CD4-positive, alpha-beta T cell (primary cell): Measurements from ENCODE around the gene LLGL2. TPM values are rescaled to one million over a fixed set of nuclear protein-coding genes. Genes with fewer than 3 reads are reported as not detected.

Source experiments
- ATAC-seq: fragments of 200-7000 bp; cut with Tn5 transposase; one replicate; pipeline ENCODE4 v1.10.0; 2022; ENCODE audit warnings: mild to moderate bottlenecking; ENCODE audit not compliant: poor library complexity
- CTCF ChIA-PET: fragments of 350-600 bp; sonication (Branson Sonifier 250); formaldehyde crosslinking; loops from one replicate; lab custom pipeline; 2021; ENCODE audit warnings: antibody characterized with exemption, inconsistent platforms; lab: Charles Lee
- POLR2A ChIA-PET: fragments of 350-600 bp; sonication (Branson Sonifier 250); formaldehyde crosslinking; loops from one replicate; lab custom pipeline; 2021; ENCODE audit warnings: antibody characterized with exemption, inconsistent platforms; lab: Charles Lee
- DNase-seq, 14 experiments: peaks; one replicate each; pipeline ENCODE4 v3.0.0-alpha.2; 2013 to 2020; ENCODE audit warnings: mixed read lengths in 2 of 14
- H3K27ac ChIP-seq, 2 donors: one replicate each; pipeline versions ENCODE4 v1.5.1 to v1.7.0; 2013; ENCODE audit warnings: low read length in 2 of 2, low read depth in 1 of 2, mild to moderate bottlenecking in 1 of 2
- H3K27me3 ChIP-seq, 2 experiments: 1 replicate in 1 of 2; 2 replicates in 1 of 2; pipeline versions ENCODE4 v1.6.1 to v1.7.0; 2013; ENCODE audit warnings: low read length in 2 of 2, control low read depth in 1 of 2, mild to moderate bottlenecking in 1 of 2, moderate library complexity in 1 of 2; ENCODE audit not compliant: insufficient read depth in 2 of 2, control insufficient read depth in 1 of 2
- H3K36me3 ChIP-seq: one replicate; pipeline ENCODE4 v1.6.1; 2013; ENCODE audit warnings: low read length, control low read depth; ENCODE audit not compliant: insufficient read depth
- H3K4me1 ChIP-seq: one replicate; pipeline ENCODE4 v1.6.1; 2013; ENCODE audit warnings: low read length, control low read depth; ENCODE audit not compliant: insufficient read depth
- H3K4me3 ChIP-seq: one replicate; pipeline ENCODE4 v1.5.1; 2013; ENCODE audit warnings: mild to moderate bottlenecking, low read length, moderate library complexity
- H3K9me3 ChIP-seq, 2 experiments: 1 replicate in 1 of 2; 2 replicates in 1 of 2; pipeline versions ENCODE4 v1.6.1 to v1.7.0; 2013; ENCODE audit warnings: low read length in 2 of 2, mild to moderate bottlenecking in 2 of 2, control low read depth in 1 of 2, moderate library complexity in 1 of 2; ENCODE audit not compliant: control insufficient read depth in 1 of 2, insufficient read depth in 1 of 2
- H3K27ac Mint-ChIP-seq: one replicate; pipeline ENCODE4 v1.8.0; 2020; ENCODE audit warnings: mixed read lengths
- H3K27me3 Mint-ChIP-seq: one replicate; pipeline ENCODE4 v1.8.0; 2021; ENCODE audit warnings: mixed read lengths
- H3K36me3 Mint-ChIP-seq: one replicate; pipeline ENCODE4 v1.8.0; 2021; ENCODE audit warnings: low read depth, mixed read lengths
- H3K4me1 Mint-ChIP-seq: one replicate; pipeline ENCODE4 v1.8.0; 2021; ENCODE audit warnings: low read depth, mixed read lengths
- H3K4me3 Mint-ChIP-seq: one replicate; pipeline ENCODE4 v1.8.0; 2020; ENCODE audit warnings: mild to moderate bottlenecking, mixed read lengths
- H3K9me3 Mint-ChIP-seq: one replicate; pipeline ENCODE4 v1.8.0; 2020; ENCODE audit warnings: mixed read lengths
- intact Hi-C, 2 experiments: fragments of 100-400 bp; cut with DNase I in 1 of 2; cut with micrococcal nuclease in 1 of 2; formaldehyde crosslinking; loops; one replicate each; pipeline versions ENCODE4 v1.15.1 to v1.9.0; 2023 to 2025; cut with DNase I, micrococcal nuclease
- total RNA-seq, 174 experiments: library from RNA in 2 of 174; stranded (reverse) in 2 of 174; gene quantifications; one replicate each; pipeline ENCODE4 v1.2.3 and lab custom pipeline; 2021 to 2026
- TF ChIP-seq, protein P1 (sequence below): fragments of 200-600 bp; IDR thresholded peaks from one replicate; pipeline ENCODE4 v1.8.0; 2022; ENCODE audit warnings: antibody characterized with exemption, mild to moderate bottlenecking

The LLGL2 gene
- total RNA-seq, 2 experiments from 2014 or later, result 31.2 to 34.2 TPM

DNA sequence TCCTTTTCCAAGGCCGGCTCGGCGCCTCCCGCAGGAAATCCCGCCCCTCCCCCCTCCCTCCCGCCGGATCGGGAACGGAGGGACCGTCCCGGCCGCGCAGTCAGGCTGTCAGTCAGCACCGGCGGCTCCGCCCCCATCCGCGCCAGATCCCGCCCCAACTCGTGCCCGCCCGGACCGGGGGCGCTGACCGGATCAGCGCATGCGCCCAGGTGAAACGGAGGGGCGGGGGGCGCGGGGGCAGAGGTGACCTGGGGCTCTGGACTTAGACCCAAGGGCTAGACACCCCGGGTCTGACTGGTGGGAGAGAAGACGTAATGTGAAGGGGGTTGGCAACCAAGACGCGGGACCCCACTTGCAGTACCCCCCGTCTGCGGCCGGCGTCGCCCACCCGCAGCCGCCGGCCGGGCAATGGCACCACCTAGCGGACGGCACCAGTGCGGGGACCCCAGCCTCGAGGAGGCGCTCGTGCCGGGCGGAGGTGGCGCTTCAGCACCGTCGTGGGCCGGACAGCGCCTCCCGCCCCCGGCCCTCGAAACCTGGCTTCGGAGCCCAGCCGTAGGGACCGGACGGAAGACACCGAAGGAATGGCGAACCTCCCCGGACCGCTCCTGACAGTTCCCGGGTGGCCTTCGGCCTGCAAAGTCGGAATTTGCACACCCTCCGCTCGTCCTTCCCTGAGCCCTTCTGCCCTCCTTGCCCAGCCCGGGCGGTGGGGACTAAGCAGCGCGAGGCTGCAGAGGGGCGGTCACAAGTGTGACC lies 9.8 kb upstream of the LLGL2 start, which contains the start of gene CASKIN2:
TSS of gene CASKIN2 (minus strand) at position 42 of the 759 bp plus-strand sequence. CDS start 1,733 bp downstream, outside the sequence.
- intact Hi-C loops, result loop anchor here (1.0 to 2.0 kb wide), 8 partner anchors 10 to 227 kb away; partner anchors contain the start of genes GRB2 (in 1 of the 2), LLGL2 (in 1 of the 2), SLC25A19 (in 1 of the 2) and TMEM94 (in 1 of the 2)
- H3K27me3 Mint-ChIP-seq, result no peaks in the 10 kb centered on the region
- H3K36me3 Mint-ChIP-seq, result peaks cover 24% of the 10 kb centered on the region
- Histone ChIP-seq H3K27me3 (peaks cover 9 to 10% of the 10 kb centered on the region in 2 experiments), H3K27ac (no peak within 1 kb of the TSS), H3K4me3 (peak within 1 kb of the TSS; percentile 80), H3K9me3 (peaks cover 0 to 4% of the 10 kb centered on the region in 2 experiments), H3K36me3 (peaks cover 13% of the 10 kb centered on the region), H3K4me1 (peaks cover 44% of the 10 kb centered on the region)
- H3K4me1 Mint-ChIP-seq, result peaks cover 27% of the 10 kb centered on the region
- H3K27ac Mint-ChIP-seq, result peak within 1 kb of the TSS; percentile 47
- H3K4me3 Mint-ChIP-seq, result peak within 1 kb of the TSS; percentile 86
- CTCF ChIA-PET, result interaction anchor here (0.8 to 2.1 kb wide), 9 partner anchors 9 to 246 kb away, joined by 3 to 26 read pairs (median 4); partner anchors contain the start of genes GRB2, LLGL2, MIF4GD and SLC25A19
- DNase-seq (peak; percentile 49 to 89 (median 64)), ATAC-seq (peak; percentile 52)
- POLR2A ChIA-PET, result interaction anchor here (0.6 to 3.1 kb wide), 19 partner anchors 10 to 340 kb away, joined by 3 to 57 read pairs (median 7); partner anchors contain the start of genes GGA3, GRB2, LLGL2 and MIF4GD
- H3K9me3 Mint-ChIP-seq, result no peaks in the 10 kb centered on the region
- TF ChIP-seq, protein P1, sequence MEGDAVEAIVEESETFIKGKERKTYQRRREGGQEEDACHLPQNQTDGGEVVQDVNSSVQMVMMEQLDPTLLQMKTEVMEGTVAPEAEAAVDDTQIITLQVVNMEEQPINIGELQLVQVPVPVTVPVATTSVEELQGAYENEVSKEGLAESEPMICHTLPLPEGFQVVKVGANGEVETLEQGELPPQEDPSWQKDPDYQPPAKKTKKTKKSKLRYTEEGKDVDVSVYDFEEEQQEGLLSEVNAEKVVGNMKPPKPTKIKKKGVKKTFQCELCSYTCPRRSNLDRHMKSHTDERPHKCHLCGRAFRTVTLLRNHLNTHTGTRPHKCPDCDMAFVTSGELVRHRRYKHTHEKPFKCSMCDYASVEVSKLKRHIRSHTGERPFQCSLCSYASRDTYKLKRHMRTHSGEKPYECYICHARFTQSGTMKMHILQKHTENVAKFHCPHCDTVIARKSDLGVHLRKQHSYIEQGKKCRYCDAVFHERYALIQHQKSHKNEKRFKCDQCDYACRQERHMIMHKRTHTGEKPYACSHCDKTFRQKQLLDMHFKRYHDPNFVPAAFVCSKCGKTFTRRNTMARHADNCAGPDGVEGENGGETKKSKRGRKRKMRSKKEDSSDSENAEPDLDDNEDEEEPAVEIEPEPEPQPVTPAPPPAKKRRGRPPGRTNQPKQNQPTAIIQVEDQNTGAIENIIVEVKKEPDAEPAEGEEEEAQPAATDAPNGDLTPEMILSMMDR, result peak; percentile 88

DNA sequence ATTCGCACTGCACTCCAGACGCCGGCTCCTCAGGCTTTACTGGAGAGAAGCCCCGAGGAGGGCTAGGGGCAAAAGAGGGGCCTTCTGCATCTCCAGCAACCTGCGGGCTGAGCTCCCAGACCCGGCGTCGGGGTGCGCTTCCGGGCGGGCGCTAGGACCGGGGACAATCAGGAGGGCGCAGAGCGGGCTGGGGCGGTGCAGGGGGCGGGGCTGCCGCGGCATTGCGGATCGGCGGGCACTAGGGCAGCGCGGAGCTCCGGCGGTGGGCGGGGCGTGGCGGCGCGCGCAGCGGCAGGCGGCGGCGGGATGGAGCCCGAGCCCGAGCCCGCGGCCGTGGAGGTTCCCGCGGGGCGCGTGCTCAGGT lies 9.3 kb upstream of the LLGL2 start, which contains the start of gene TSEN54:
TSS of gene TSEN54 (plus strand) at position 274 of the 364 bp plus-strand sequence. CDS start at position 307, 33 bp downstream.
- H3K9me3 ChIP-seq, result peaks cover 0 to 4% of the 10 kb centered on the region in 2 experiments
- Mint-ChIP-seq H3K9me3 (no peaks in the 10 kb centered on the region), H3K4me1 (peaks cover 27% of the 10 kb centered on the region), H3K4me3 (peak within 1 kb of the TSS; percentile 86), H3K27me3 (no peaks in the 10 kb centered on the region), H3K36me3 (peaks cover 29% of the 10 kb centered on the region), H3K27ac (peak within 1 kb of the TSS; percentile 91)
- DNase-seq (peak; percentile 92 to 98 (median 96)), ATAC-seq (peak; percentile 78)
- peaks cover 44% of the 10 kb centered on the region for H3K4me1 ChIP-seq
- peaks cover 9 to 10% of the 10 kb centered on the region in 2 experiments for H3K27me3 ChIP-seq
- CTCF ChIA-PET, result interaction anchor here (0.8 to 2.1 kb wide), 9 partner anchors 9 to 246 kb away, joined by 3 to 26 read pairs (median 4); partner anchors contain the start of genes GRB2, LLGL2, MIF4GD and SLC25A19
- POLR2A ChIA-PET, result interaction anchor here (0.5 to 3.1 kb wide), 23 partner anchors 10 to 544 kb away, joined by 3 to 57 read pairs (median 6); partner anchors contain the start of genes GGA3, GRB2, HID1 and LLGL2
- TF ChIP-seq, protein P1, result no peak
- peak within 1 kb of the TSS; percentile 84 for H3K4me3 ChIP-seq
- H3K27ac ChIP-seq, result peak within 1 kb of the TSS in 1 of 2 donors; percentile 3
- intact Hi-C loops, result loop anchor here (1.0 to 2.0 kb wide), 4 partner anchors 9 to 227 kb away; partner anchors contain the start of genes GRB2 (in 1 of the 2), LLGL2 (in 1 of the 2) and SLC25A19 (in 1 of the 2)
- H3K36me3 ChIP-seq, result peaks cover 18% of the 10 kb centered on the region
